GM12873 (cell line): ENCODE measurements around the gene ALKBH6.

Experiments used
- CTCF ChIP-seq: IDR thresholded peaks from 2 replicates; pipeline ENCODE4 v1.5.1; 2012; ENCODE audit warnings: low read depth, mild to moderate bottlenecking, moderate library complexity, low read length, control low read depth; ENCODE audit not compliant: insufficient read depth; ENCODE audit errors: missing control alignments

ALKBH6 gene

DNA sequence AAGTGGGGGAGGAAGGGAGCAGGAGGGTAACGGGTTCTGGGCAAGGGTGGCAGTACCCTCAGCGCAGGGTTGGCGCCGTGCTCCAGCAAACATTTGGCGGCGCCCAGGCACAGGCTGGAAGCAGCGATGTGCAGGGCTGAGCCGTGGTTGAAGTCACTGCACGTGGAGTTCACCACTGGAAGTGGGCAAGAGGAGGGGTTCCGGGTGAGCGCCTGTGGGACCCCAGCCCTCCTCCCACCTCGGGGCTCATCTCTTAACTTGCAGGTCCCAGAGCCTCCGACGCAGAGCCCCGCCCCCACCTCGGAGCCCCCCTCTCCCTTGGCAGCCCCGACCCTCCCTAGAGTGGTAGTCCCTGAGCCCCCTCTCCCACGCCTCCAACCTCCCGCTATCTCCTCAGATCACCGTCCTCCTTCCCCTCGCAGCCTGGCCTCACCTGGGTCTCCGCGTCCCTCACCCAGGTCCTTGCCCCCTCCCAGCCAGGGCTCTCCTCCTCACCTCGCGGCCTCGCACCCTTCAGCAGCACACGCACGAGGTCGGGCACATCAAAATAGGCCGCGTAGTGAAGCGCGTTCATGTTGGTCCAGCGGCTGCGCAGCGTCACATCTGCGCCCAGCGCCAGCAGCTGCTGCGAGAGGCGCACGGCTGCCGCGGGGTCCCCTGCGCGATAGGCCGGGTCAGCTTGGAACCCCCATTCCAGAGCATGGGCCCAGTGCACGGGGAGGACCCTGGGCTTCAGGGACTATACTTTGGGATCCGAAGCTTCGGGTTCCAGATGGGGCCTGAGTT is 12.3 kb upstream of the ALKBH6 start:
- no peak for TF ChIP-seq CTCF

DNA sequence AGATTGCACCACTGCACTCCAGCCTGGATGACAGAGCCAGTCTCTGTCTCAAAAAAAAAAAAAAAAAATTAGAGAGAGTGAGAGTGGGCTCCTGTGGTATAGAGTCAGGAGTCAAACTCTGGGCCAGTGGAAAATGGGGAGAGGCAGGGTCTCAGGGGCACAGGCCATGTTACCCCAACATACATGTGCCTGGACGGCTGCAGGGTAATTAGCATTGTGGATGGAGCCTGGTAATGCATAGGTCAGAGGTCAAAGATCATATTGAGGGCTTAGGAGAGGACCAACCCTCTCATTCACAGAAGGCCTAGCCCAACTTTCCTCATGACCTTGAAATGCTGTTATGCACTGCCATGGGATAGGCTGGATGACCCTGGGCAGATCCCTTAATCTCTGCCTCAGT is 11.5 kb upstream of the ALKBH6 start:
- no peak for TF ChIP-seq CTCF

GRCh38 chr19:36023432-36023831 is 9.4 kb upstream of the ALKBH6 start:
- TF ChIP-seq CTCF: no peak

DNA sequence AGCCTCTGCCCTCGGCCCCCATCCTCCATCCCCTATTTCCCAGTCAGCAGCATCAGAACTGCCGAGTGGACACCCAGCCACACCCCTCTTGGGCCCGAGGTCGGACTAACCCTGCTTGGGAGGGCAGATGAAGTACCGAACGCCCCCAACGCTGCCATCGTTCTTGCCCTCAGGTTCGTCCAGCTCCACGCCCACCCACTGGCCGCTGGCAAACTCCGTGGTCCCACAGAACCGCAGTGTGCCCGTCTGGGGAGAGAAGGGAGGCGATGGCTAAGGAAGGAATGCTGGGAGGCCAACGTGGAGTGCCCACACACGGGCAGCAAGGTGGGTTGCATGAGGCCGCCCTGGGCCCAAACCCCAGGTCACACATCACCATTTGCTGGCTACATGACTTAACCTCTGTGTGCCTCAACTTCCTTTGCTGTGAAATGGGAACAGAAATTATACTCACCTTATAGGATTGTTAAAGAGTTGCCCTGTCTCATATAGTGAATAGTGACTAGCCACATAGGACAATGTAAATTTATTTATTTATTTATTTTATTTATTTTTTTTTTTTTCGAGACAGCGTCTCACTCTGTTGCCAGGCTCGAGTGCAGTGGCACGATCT is 5.2 kb upstream of the ALKBH6 start:
- TF ChIP-seq CTCF: no peak

DNA sequence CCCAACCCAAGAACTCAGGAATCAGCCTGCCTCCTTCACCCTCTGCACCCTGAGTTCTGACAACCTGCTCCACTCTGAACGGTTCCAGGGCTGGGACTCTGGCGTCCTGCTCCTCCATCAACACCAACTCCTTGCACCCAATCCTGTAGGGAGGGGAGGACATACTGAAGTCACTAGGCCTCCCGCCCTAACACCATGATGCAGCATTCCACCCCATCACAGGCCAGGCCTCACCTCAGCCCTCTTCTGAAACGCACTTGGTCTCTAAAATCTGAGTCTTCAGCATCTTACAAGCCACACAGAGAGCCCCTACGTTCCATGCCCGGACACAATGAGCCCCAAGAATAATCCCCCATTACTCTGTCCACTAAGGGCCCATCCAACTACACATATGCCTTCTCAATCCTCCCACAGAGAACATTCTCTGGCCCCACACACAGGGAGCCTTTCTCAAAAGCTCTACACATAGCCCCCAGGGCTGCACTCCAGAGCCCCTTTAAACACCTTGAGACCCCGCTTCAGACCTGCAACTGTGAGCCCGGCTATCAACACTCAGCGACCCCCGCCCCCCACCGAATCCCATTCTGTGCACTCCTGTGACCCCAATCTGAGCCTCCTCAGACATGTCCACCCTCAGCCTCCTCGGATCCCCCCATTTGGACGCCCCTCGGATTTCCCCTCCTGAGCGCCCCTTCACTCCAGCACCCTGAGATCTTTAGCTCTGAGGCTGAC is 567 bp downstream of the ALKBH6 start:
- no peak for TF ChIP-seq CTCF

- no peak for TF ChIP-seq CTCF
Observed at GRCh38 chr19:36010402-36010801, 3.6 kb downstream of the ALKBH6 start.
